Measurements from ENCODE around the gene LHFPL2. TPM values are rescaled to one million over a fixed set of nuclear protein-coding genes. Genes with fewer than 3 reads are reported as not detected.

LHFPL2 gene
- total and polyA plus RNA-seq, 2 donors from 2014 or later: 1.8 to 12.6 TPM

DNA sequence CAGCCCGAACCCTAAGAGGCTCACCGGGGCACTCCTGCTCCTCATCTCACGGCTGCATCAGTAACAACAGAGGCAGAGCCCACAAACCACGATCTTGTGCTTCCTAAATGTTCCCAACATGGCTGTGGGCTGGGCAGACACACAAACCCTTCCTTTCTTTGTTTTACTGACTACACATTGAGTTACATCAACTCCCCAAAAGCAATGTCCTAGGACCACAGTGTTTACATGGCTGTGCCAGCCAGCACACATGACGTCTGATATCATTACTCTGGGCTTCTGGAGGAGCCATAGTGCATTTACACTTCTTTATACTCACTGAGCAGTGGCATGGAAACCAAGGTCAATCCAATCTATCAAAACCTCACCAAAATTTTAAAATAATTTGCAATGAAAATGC lies 101.4 kb downstream of the LHFPL2 start:
- DNase-seq (peak in 1 of 5 donors; percentile 29), FAIRE-seq (no peak)
- Histone ChIP-seq H3K36me3 (ENCODE audit: control insufficient read depth in 2 of 3, insufficient read depth in 3 of 3, low read length in 3 of 3) (no peaks in the 10 kb centered on the region), H3K4me3 (ENCODE audit: low read length in 3 of 3) (no peak overlapping the region), H3K4me1 (ENCODE audit: control insufficient read depth in 2 of 3, insufficient read depth in 2 of 3, low read depth in 1 of 3, low read length in 3 of 3) (peaks cover 0 to 11% (median 7%) of the 10 kb centered on the region in 3 donors), H3K9me3 (ENCODE audit: control insufficient read depth in 2 of 3, insufficient read depth in 1 of 3, low read length in 3 of 3) (no peaks in the 10 kb centered on the region), H3K27me3 (ENCODE audit: control insufficient read depth, insufficient read depth, low read length) (no peaks in the 10 kb centered on the region), H3K9ac (ENCODE audit: low read length in 3 of 3) (no peak overlapping the region), H3K27ac (ENCODE audit: low read depth in 2 of 2, low read length in 2 of 2) (peak overlapping the region; percentile 60 to 71)
- TF ChIP-seq, protein P1, sequence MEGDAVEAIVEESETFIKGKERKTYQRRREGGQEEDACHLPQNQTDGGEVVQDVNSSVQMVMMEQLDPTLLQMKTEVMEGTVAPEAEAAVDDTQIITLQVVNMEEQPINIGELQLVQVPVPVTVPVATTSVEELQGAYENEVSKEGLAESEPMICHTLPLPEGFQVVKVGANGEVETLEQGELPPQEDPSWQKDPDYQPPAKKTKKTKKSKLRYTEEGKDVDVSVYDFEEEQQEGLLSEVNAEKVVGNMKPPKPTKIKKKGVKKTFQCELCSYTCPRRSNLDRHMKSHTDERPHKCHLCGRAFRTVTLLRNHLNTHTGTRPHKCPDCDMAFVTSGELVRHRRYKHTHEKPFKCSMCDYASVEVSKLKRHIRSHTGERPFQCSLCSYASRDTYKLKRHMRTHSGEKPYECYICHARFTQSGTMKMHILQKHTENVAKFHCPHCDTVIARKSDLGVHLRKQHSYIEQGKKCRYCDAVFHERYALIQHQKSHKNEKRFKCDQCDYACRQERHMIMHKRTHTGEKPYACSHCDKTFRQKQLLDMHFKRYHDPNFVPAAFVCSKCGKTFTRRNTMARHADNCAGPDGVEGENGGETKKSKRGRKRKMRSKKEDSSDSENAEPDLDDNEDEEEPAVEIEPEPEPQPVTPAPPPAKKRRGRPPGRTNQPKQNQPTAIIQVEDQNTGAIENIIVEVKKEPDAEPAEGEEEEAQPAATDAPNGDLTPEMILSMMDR (IDR thresholded peaks at IDR 0.05; ENCODE audit: borderline replicate concordance, extremely low read depth, insufficient read depth): no peak
- intact Hi-C loops (cut with DNase I): no loop called here

DNA sequence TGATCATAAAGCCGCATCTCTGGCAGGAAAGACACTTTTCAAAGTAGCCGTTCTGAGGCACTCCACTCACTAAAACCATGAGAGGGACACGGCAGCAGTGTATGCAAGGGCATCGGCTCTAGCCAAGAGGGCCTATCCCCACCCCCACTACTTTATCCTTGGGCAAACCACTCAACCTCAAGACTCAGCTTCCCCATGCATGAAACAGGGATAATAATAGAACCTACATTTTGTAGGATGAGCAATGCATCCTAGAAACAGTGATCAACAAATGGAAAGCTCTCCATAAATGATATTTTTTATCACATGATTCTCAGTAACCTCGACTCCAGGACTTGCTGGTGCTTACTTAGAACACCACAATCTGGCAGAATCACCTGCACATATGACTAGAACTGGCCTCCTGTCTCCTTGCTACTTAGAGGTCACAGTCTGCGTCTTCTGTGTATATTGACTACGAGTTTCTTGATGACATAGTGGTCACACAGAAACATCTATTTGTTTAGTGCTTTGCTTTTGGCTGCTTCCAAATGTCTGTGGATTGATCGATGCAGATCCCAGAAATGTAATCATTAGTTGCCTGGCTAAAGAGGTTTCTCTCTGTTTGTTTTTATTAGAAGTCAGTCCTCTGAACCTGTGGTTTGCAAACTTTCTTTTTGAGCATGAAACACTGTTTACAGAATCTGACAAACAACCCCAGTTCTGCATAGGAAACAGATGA lies 102.1 kb downstream of the LHFPL2 start:
- FAIRE-seq (no peak), DNase-seq (peak in 1 of 5 donors; percentile 13)
- TF ChIP-seq, protein P1 (IDR thresholded peaks at IDR 0.05; ENCODE audit: borderline replicate concordance, extremely low read depth, insufficient read depth): no peak
- H3K4me1 ChIP-seq (ENCODE audit: control insufficient read depth in 2 of 3, insufficient read depth in 2 of 3, low read depth in 1 of 3, low read length in 3 of 3): peaks cover 0 to 13% (median 7%) of the 10 kb centered on the region in 3 donors
- no peaks in the 10 kb centered on the region for H3K36me3 ChIP-seq (ENCODE audit: control insufficient read depth in 2 of 3, insufficient read depth in 3 of 3, low read length in 3 of 3)
- H3K27ac ChIP-seq (ENCODE audit: low read depth in 2 of 2, low read length in 2 of 2): no peak overlapping the region
- H3K9me3 ChIP-seq (ENCODE audit: control insufficient read depth in 2 of 3, insufficient read depth in 1 of 3, low read length in 3 of 3): no peaks in the 10 kb centered on the region
- H3K4me3 ChIP-seq (ENCODE audit: low read length in 3 of 3): no peak overlapping the region
- intact Hi-C loops (cut with DNase I): no loop called here
- no peak overlapping the region for H3K9ac ChIP-seq (ENCODE audit: low read length in 3 of 3)
- H3K27me3 ChIP-seq (ENCODE audit: control insufficient read depth, insufficient read depth, low read length): no peaks in the 10 kb centered on the region

DNA sequence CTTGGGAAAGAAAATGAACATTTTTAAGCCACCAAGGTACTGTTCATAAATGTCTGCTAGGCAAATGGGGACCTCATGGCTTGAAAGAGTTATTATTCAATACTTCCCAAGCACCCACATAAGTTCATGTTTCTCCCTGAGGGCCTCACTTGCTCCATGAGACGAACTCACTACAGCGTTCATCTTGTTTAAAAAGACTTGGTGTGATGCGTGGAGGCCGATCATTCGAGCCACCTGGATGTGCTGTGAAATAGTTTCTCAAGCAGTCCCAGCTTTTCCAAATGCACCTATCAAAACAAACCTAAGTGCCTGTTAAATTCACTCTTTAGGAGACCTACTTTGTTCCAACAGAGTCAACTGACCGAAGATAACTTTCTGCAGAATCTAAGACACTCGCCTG lies 103.2 kb downstream of the LHFPL2 start:
- Histone ChIP-seq H3K27me3 (ENCODE audit: control insufficient read depth, insufficient read depth, low read length) (no peaks in the 10 kb centered on the region), H3K36me3 (ENCODE audit: control insufficient read depth in 2 of 3, insufficient read depth in 3 of 3, low read length in 3 of 3) (no peaks in the 10 kb centered on the region), H3K9ac (ENCODE audit: low read length in 3 of 3) (no peak overlapping the region), H3K9me3 (ENCODE audit: control insufficient read depth in 2 of 3, insufficient read depth in 1 of 3, low read length in 3 of 3) (no peaks in the 10 kb centered on the region), H3K27ac (ENCODE audit: low read depth in 2 of 2, low read length in 2 of 2) (no peak overlapping the region), H3K4me1 (ENCODE audit: control insufficient read depth in 2 of 3, insufficient read depth in 2 of 3, low read depth in 1 of 3, low read length in 3 of 3) (peaks cover 0 to 19% (median 7%) of the 10 kb centered on the region in 3 donors), H3K4me3 (ENCODE audit: low read length in 3 of 3) (no peak overlapping the region)
- intact Hi-C loops (cut with DNase I): no loop called here
- no peak for DNase-seq
- TF ChIP-seq, protein P1 (IDR thresholded peaks at IDR 0.05; ENCODE audit: borderline replicate concordance, extremely low read depth, insufficient read depth): no peak
- no peak for FAIRE-seq

Data from kidney (tissue), 14 donors.